ES-I3 (cell line): Measurements from ENCODE around the gene PTGER3.

Experiments
- H3K36me3 ChIP-seq: 2 replicates; pipeline ENCODE4 v1.6.1; 2013; ENCODE audit warnings: mild to moderate bottlenecking, low read length, control low read depth, moderate library complexity; ENCODE audit not compliant: insufficient read depth
- H3K4me1 ChIP-seq: 2 replicates; pipeline ENCODE4 v1.6.1; 2013; ENCODE audit warnings: mild to moderate bottlenecking, control low read depth, low read length; ENCODE audit not compliant: insufficient read depth
- H3K9ac ChIP-seq: 2 replicates; pipeline ENCODE4 v1.6.1; 2013; ENCODE audit warnings: low read depth, mild to moderate bottlenecking, low read length, moderate library complexity
- H3K9me3 ChIP-seq: 2 replicates; pipeline ENCODE4 v1.6.1; 2013; ENCODE audit warnings: mild to moderate bottlenecking, low read length, moderate library complexity; ENCODE audit not compliant: control insufficient read depth, insufficient read depth

PTGER3 gene

DNA sequence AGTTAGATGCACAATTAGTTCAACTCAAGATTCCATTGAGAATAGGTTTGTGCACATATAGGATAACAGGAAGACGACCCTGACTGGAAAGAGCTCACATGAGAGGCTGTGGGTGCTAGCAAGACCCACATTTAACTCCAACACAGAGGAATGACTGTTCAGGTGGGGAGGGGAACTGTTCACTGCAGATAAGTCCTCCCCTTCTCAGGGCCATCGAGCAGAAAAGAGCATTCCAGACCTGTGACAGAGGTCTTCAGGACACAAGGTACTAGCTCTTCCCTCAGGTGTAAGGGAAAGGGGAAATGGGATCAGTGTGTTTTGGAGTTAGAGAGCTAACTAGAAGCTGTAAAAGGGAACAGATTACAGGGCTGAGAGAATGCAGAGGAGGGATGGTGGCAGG is 8.7 kb downstream of the PTGER3 start:
- H3K36me3 ChIP-seq, result no peaks in the 10 kb centered on the region; the same call in 1 of the 2 replicates
- no peaks in the 10 kb centered on the region for H3K4me1 ChIP-seq
- H3K9me3 ChIP-seq, result no peaks in the 10 kb centered on the region
- no peak overlapping the region for H3K9ac ChIP-seq

DNA sequence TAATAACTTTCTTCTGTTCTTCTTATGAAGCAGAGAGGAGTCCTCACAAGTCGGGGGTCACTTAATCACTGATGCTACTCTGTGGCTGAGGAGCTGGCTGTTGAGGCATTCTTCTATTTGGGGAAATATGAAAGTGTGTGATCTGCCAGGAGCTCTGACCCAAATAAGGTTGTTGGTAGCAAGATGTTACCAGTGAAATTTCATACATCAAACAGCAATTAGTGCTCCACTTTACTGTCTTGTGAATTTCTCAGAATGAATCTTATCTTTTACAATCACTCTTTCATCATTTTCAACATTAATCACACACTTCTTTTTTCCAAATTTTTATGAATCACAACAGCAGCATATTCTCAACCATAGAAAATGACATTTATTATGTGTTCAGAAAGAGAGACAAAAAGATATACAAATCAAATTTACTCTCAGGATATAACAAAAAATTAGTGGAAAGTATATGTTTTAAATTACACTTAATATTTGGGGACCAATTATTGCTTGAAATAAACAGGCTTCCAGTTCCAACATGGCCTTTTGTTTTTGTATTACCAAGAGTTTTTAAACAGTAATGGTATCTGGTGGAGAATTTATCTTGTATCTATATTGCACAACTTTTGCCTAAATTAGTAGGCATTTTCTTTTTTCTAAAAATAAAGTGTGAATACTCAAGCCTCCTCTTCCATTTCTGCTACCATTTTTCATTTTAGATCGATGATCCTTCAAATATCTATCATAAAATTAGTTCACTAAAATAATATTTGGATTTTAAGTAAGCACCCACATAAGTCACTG is 9.6 kb downstream of the PTGER3 start:
- H3K9me3 ChIP-seq, result no peaks in the 10 kb centered on the region
- no peak overlapping the region for H3K9ac ChIP-seq
- H3K36me3 ChIP-seq, result no peaks in the 10 kb centered on the region; the same call in 1 of the 2 replicates
- H3K4me1 ChIP-seq, result no peaks in the 10 kb centered on the region

DNA sequence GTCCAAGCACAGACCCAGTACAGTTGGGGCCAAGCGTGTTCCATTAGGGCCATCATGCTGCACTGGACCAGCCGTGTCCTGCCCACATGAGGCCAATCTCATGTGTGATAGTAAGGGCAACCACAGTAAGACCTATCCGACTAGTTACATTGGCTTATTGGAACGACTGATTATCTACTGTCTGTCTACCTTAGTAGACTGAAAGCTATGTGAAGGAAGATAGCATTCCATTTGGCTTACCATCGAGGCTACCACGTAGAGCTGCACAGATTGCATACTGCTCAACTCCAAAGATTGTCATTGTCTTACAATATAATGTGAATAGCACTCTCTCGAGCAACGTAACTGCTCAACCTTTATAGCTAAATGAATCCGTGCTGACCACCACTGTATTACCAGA is 10.6 kb downstream of the PTGER3 start:
- Histone ChIP-seq H3K9ac (no peak overlapping the region), H3K4me1 (no peaks in the 10 kb centered on the region), H3K9me3 (no peaks in the 10 kb centered on the region), H3K36me3 (no peaks in the 10 kb centered on the region; the same call in 1 of the 2 replicates)

DNA sequence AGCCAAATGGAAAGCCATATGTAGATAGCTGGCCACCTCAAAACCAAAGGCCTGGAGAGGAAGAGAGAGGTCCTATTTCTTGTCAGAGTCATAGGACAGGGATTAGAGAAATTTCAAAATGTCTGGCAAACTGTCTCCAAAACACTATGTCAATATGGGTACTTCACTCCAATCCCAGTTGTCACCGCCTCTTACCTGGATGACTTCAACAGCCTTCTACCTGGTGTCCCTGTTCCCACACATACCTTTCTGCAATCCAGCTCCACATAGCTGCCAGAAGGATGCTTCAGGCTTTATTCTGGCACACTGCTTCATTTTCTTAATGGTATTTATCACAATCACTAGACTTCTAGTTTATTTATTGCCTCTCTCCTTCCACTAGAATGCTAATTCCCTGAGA is 14.5 kb downstream of the PTGER3 start:
- no peaks in the 10 kb centered on the region for H3K9me3 ChIP-seq
- no peaks in the 10 kb centered on the region for H3K4me1 ChIP-seq
- H3K36me3 ChIP-seq, result no peaks in the 10 kb centered on the region
- no peak overlapping the region for H3K9ac ChIP-seq

GRCh38 chr1:71031426-71031825 is 16.2 kb downstream of the PTGER3 start:
- Histone ChIP-seq H3K9me3 (no peaks in the 10 kb centered on the region), H3K36me3 (no peaks in the 10 kb centered on the region), H3K9ac (no peak overlapping the region), H3K4me1 (no peaks in the 10 kb centered on the region)

- Histone ChIP-seq H3K9ac (no peak overlapping the region), H3K4me1 (no peaks in the 10 kb centered on the region), H3K36me3 (no peaks in the 10 kb centered on the region), H3K9me3 (no peaks in the 10 kb centered on the region)
These were observed 17.6 kb downstream of the PTGER3 start for GRCh38 chr1:71030026-71030425.

DNA sequence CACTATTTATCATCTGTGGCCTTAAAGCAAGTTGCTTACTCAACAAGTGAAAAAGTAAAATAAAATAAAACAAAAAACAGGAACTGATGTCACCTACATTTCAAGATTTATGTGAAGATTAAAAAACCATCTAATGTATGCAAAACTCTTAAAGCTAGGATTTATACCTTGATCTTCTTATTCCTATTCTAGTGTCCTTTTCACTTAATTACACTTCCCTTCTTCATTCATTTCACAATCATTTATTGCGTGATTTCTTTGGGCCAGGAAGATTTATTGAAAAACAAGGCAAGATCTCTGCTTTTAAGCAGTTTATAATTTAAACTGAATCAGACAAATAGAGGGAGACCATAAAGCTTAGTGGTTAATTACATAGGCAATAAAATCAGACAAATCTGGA is 18.6 kb downstream of the PTGER3 start:
- no peaks in the 10 kb centered on the region for H3K9me3 ChIP-seq
- H3K4me1 ChIP-seq, result no peaks in the 10 kb centered on the region
- no peak overlapping the region for H3K9ac ChIP-seq
- no peaks in the 10 kb centered on the region for H3K36me3 ChIP-seq

DNA sequence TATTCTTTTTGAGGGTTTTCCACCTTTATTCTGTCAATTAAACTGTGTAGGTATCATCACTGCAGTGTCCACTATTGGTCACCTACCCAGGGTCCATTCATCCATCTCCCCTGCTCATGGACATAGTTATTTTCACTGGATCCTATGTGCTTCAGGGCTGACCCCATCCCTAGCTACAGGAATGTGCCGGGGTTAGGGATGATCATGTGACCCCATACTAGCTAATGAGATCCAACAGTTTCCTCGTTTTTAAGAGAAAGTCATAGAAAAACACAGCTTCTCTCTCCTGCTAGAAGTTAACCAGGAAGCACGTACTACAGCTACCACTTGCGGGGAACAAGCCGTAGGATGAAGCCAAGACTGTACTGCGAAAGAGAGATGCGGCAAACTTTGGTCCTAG is 19.6 kb downstream of the PTGER3 start:
- Histone ChIP-seq H3K36me3 (no peaks in the 10 kb centered on the region), H3K9me3 (no peaks in the 10 kb centered on the region), H3K9ac (no peak overlapping the region), H3K4me1 (no peaks in the 10 kb centered on the region)

GRCh38 chr1:71026093-71026492 is 21.5 kb downstream of the PTGER3 start:
- no peaks in the 10 kb centered on the region for H3K9me3 ChIP-seq
- H3K36me3 ChIP-seq, result no peaks in the 10 kb centered on the region
- H3K9ac ChIP-seq, result no peak overlapping the region
- H3K4me1 ChIP-seq, result no peaks in the 10 kb centered on the region

GRCh38 chr1:71023515-71023914 is 24.1 kb downstream of the PTGER3 start:
- H3K9ac ChIP-seq, result no peak overlapping the region
- no peaks in the 10 kb centered on the region for H3K4me1 ChIP-seq
- H3K9me3 ChIP-seq, result no peaks in the 10 kb centered on the region
- no peaks in the 10 kb centered on the region for H3K36me3 ChIP-seq

- Histone ChIP-seq H3K36me3 (no peaks in the 10 kb centered on the region), H3K9me3 (no peaks in the 10 kb centered on the region), H3K9ac (no peak overlapping the region), H3K4me1 (no peaks in the 10 kb centered on the region)
These were observed 28.2 kb downstream of the PTGER3 start for GRCh38 chr1:71019233-71019969.

DNA sequence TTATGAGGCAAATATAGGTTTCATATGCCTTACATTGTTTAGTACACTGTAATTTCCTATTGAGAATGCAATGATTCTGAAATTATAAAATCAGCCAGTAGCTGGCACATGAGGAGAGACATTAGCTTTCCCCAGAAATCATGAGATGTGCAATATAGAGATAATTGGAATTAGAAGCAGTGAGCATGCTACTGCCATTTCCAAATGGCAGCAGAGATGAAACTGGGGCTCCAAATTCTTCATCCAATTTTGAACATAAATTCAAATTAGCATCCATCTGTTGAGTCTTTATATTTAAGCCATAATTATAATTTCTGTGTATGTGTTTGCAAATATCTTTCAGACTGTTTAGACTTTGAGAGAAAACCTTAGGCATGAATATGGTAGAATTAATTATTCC is 28.8 kb downstream of the PTGER3 start:
- Histone ChIP-seq H3K36me3 (no peaks in the 10 kb centered on the region), H3K4me1 (no peaks in the 10 kb centered on the region), H3K9ac (no peak overlapping the region), H3K9me3 (no peaks in the 10 kb centered on the region)

GRCh38 chr1:71015745-71016144 is 31.9 kb downstream of the PTGER3 start:
- Histone ChIP-seq H3K9ac (no peak overlapping the region), H3K36me3 (no peaks in the 10 kb centered on the region), H3K4me1 (no peaks in the 10 kb centered on the region), H3K9me3 (no peaks in the 10 kb centered on the region)

GRCh38 chr1:71014178-71014579 is 33.4 kb downstream of the PTGER3 start:
- H3K36me3 ChIP-seq, result no peaks in the 10 kb centered on the region
- H3K9me3 ChIP-seq, result no peaks in the 10 kb centered on the region
- H3K9ac ChIP-seq, result no peak overlapping the region
- no peaks in the 10 kb centered on the region for H3K4me1 ChIP-seq
